HEK293 (cell line): ENCODE results near the gene SIN3A.

ENCODE experiments used
- OSR2 ChIP-seq: fragments of 450-650 bp; formaldehyde crosslinking; IDR thresholded peaks from 2 replicates; pipeline ENCODE4 v1.5.1; 2016; ENCODE audit warnings: missing biosample characterization, missing genetic modification characterization
- ZNF138 ChIP-seq: fragments of 450-650 bp; formaldehyde crosslinking; IDR thresholded peaks from 2 replicates; pipeline ENCODE4 v1.5.1; 2016; ENCODE audit warnings: missing biosample characterization, missing genetic modification characterization, borderline replicate concordance
- ZNF660 ChIP-seq: fragments of 450-650 bp; IDR thresholded peaks from 2 replicates; pipeline ENCODE4 v1.5.1; 2018; ENCODE audit warnings: missing biosample characterization, mild to moderate bottlenecking, missing genetic modification characterization

DNA sequence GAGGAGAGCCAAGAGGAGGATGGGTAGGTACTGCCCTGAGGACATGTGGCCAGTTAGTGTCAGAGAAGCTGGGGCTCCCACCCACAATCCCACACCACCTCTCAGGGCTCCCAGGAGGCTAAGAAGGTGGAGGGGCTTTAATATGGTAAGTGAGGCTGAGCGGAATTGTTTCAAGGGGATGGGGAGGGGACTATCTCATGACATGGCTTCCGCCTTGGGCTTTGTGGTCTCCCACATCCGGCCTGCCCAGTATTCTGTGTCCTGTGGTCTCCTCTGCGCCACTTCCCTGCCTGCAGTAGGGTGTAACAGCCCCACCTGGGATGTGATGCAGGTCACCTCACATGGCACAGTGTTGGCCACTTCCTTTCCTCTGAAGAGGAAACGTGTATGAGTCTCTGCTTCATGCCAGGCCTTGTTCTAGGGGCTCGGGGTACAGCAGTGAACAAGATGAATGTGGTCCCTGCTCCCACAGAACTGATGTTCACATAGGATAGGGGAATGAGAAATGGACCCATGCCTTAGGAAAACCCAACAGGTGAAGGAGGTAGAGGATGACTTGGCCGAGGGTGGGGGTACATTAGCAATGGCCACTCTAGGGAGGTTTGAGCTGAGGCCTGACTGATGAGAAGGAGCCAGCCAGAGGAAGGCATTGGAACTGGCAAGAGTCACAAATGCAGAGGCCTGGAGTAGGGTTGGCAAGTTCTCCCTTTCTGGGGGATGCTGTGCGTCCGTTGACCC is 101.5 kb downstream of the SIN3A start:
- no peak for TF ChIP-seq OSR2
- no peak for TF ChIP-seq ZNF660 (tag by site-specific recombination)
- no peak for TF ChIP-seq ZNF138 (tag by site-specific recombination)
